HG03139 (cell line): ENCODE results near the gene CSNK1G3.
A peak's percentile ranks its signal among the peaks of the same experiment; 100 is the strongest.

ENCODE experiments used
- ATAC-seq: cut with Tn5 transposase; IDR thresholded peaks from one replicate; pipeline ENCODE4 v1.9.1; 2021; ENCODE audit not compliant: unreplicated experiment

The CSNK1G3 gene

DNA sequence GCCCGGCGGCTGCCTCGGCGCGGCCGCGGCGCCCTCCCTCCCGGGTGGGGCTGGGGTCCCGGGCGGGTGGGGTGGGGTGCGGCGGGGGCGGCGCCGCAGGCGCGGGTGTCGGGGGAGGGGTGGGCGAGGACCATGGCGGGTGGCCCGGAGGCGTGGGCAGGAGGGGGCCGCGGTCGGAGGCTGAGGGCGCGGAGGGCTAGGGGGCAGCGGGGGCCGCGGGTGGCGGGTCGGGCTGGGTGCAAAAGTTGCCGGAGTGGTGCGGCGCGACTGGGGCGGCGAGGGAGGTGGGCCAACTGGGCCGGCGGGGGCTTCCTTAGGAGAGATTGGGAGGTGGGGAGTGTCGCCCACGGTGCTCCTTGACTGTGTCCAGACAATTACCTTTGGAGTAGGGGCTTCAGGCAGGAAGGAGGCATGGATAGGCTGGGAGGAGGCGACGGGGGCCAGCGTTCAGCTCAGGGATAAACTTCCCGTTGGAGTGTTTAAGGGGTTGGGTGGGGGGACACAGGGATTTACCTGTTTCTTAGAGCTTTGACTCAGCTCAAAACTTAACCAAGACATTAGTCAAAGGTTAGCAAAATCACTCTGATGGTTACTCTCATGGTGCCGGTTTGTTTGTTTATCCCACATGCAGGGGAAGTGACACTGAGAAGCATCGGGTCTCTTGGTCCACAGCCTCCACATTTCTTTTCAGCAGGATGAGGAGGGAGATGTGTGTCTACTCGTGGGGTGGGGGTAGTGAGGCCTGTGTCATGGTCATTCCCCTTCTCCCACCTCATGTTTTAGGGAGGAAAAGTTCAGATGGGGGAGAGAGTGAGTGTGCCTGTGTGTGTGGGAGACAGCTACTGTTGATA lies 859 bp downstream of the CSNK1G3 start:
- peak; percentile 28 for ATAC-seq

DNA sequence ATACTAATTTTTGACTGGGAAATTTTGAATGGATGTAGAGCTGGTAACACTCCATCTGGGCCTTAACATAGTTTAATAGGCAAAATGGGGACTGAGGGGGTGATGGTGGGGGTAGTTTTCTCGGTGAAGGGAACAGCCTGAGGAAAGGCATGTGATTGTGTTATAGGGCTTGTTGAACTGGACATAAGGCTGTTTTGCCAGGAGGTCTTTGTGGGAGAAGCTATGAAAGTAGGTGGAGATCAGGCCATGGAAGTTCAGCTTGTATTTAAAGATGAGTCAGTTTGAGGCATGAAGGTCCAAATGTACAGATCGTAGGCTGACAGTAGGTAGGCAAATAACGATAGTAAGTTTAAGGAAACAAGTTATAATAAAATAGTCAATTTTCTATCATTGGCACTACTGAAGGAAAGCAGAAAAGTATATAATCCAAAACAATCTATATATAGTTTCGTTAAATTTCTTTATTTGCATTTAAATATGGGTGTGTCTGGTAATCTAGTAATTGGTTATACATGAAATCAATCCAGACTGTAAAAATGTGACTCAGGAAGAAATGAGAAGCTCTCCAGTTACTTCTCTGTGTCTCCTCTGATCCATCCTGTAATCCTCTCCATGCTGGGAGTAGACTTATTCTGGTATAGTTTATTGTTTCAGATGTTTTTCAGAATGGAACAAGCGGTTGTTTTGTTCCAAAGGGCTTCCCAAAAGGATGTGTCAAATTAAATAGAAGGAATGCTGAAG lies 2.8 kb downstream of the CSNK1G3 start:
- no peak for ATAC-seq

DNA sequence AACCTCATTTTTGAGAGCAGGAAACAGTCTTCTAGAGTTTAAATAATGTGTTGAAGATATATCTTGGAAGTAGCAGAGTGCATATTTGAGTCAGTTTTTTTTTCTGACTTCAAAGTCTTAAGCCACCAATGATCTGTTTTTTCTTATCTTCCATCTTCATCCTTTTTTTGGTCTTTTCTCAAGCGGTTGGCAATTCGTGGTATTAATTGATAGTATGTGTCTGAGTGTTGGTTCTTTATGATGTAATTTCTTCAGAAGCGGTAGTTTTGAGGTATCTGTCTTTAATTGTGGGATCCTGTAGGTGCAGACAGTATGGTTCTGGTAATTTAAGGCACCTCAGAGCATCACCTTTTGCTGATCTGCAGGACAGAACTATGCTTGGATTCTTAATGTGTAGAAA lies 3.9 kb downstream of the CSNK1G3 start:
- no peak for ATAC-seq

DNA sequence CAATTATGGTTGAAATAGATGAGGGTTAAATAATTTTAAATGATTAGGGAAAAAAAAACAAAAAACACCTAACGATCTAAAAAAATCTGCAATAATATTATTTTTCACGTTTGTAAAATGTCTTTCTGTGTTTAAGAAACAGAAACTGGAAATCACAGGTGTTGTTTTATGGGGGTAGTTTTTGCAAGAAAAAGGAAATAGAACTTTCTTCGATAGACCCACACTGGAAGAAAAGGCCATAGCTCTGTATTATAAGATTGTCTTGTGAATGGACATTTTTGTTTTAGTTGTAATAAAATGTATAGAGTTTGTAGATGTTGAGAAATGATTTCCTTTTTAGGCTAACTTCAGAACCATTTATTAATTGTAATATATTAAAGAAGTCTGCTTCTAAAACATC lies 5.5 kb downstream of the CSNK1G3 start:
- no peak for ATAC-seq

DNA sequence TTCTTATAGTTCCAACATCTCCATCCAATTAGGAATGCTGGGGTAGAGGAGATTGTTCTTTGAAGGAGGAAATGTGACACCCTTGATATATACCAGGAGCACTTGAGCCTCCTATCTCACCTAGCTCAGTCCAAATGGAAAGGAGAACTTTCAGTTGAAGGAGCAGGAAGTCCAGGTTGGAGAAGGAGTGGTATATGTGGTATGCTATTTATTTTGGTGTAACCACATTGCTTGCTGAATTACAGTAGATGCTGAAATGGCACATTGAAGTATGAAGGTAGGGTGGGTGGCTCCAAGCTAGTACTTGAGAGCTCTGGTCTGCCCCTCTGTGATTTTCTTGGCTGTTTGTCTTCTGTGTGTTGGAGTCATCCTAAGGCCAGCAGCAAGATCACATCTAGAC lies 6.1 kb downstream of the CSNK1G3 start:
- no peak for ATAC-seq

DNA sequence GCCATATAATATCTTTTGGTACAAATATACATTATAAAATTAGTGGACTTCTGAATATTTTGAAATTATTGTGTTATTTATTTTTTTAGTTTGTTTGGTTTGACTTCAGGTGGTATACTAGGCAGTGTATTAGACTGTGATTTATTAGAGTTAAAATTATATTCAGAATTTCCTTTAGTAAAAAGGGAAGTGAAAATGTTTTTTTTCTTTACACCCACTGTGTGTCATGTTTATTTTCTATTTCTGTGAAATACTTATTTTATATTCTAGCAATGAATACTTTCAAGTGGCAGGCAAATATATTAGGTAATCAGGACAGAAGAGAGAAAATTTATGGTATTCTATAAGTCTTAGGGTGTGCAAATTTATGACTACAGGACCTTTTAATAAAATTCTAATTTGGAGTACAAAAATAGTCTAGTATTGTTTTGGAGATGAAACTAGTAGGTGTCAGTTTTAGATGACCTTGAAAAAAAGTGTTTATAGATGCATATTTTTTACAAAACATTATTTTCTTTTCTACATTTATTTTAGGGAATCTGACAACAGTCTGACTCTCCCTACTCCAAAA lies 8.8 kb downstream of the CSNK1G3 start:
- peak; percentile 50 for ATAC-seq

DNA sequence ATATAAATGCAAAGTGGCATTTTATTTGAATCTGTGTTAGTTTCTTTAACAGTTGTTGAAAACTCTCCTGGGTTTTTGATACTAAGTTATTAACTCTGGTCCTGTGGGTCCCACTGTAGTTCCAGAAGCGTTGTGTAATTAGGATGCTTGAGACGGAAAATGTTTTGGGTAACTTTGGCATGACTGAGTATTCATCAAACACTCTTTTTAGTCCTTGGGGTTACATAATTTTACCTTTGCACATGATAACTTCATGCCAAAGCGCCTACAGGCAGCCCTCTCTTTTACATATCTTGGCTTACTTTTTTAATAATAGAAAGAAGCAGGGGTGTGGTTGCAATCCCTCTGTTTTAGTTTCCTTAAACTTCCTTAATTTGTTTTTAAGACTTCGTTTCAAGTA lies 12.2 kb downstream of the CSNK1G3 start:
- ATAC-seq: no peak

DNA sequence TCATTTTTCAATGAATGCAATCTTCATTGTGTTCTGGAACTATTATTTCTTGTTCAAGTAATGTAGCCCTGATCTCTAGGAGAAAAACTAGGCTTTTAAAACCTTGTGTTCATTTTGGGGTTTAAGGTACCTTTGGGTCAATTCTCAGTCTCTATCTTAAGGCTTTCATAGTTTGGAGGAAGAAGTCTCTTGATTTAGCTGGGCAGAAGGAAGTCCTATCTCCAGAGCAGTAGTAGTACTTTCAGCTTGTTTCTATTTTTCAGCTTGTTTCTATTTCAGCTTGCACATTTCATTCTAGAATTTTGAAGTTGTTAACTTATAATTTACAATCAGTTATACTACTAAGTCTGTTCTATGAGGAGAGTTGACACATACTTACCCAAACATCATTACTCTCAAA lies 15.2 kb downstream of the CSNK1G3 start:
- ATAC-seq: no peak

DNA sequence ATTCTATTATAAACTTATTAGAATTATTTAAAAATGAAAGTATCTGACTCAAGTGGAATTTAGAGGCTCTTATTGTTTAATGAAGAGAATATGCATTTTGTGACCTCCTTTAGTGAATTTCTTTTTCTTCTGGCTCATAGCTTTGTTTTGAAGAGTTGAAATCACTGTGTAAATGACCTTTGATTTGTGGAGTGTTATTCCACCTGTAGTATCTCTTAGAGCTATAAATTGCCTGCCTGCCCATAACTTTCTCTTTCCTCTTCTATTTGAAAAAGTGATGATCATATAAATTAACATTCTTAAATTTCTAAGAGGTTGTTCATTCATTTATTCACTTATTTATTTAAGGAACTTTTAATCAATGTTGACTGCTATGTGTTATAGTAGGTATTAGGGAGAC lies 16.1 kb downstream of the CSNK1G3 start:
- no peak for ATAC-seq

DNA sequence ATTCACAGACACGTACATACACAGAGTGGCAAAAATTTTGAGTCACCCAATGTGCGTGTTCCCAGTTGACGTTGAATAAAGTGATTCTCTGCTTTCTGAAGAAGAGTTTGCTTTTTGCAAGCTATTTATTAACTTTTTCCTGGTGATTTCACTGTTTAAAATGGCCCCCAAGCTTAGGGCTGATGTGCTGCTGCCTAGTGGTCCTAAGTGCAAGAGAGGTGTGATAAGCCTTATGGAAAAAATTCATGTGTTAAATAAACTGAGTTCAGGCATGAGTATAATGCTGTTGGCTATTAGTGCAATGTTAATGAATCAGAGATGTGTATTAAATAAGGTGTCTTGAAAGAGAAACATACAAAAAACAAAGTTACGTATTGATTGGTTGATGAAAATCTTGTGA lies 16.9 kb downstream of the CSNK1G3 start:
- ATAC-seq: no peak

DNA sequence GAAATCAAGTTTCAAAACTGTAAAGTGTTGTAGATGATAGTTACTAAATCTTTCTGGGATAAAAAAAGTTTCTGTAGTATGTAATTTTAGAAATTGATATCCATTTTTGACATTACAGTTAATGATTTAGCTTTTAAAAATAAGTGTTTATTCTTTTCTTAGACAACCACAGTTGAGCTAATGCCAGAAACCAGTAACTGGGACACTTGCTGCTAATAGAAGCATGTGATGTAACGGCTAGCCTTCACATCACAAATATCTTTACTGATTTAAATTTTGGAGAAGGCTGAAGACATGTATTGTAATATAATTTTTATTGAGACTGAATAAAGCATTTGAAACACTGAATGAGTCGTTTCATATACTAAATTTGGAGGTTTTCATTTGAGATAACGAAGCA lies 18.8 kb downstream of the CSNK1G3 start:
- ATAC-seq: no peak

DNA sequence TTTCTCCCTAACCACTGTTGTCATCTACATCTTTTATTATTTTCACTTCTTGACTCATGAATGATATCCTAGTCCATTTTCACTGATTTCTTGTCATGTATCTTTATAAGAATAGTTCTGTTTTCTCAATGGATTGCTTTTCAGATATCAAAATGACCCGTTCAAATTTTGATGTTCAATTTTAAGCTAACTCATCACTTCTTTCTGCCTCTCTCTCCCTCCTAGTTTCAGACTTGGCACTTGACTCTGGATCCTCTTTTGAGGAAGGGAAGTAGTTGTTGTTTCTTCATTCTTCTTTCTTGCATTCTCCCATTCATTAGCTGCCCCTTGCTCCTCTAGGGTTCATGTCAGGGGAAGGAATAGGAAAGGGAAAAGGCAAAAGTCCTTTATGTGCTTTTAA lies 23.7 kb downstream of the CSNK1G3 start:
- ATAC-seq: no peak

DNA sequence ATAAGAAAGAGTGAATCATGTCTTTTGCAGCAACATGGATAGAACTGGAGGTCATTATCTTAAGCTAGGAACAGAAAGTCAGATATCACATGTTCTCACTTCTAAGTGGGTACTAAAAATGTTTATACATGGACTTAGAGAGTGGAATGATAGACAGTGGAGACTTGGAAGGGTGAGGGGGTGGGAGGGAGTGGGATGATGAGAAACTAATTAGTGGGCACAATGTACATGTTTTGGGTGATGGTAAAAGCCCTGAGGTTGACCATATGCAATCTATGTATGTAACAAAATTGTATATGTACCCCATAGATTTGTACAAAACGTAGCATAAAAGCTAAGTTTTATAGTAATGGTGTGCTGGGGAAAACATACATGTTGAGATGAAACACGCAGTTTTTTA lies 25.3 kb downstream of the CSNK1G3 start:
- no peak for ATAC-seq

DNA sequence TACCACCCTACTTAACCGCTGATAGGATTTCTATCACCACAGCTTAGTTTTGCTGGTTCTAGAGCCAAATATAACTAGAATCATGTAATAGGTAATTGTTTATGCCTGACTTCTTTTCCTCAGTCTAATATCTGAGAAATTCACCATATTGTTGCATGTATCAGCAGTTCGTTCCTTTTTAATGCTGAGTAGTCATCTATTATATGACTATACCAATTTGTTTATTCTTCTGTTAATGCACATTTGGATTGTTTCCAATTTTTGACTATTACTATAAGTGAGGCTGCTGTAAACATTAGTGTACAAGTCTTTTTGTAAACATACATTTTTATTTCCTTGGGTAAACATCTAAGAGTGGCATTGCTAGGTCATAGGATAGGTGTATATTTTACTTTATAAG lies 25.9 kb downstream of the CSNK1G3 start:
- ATAC-seq: no peak

DNA sequence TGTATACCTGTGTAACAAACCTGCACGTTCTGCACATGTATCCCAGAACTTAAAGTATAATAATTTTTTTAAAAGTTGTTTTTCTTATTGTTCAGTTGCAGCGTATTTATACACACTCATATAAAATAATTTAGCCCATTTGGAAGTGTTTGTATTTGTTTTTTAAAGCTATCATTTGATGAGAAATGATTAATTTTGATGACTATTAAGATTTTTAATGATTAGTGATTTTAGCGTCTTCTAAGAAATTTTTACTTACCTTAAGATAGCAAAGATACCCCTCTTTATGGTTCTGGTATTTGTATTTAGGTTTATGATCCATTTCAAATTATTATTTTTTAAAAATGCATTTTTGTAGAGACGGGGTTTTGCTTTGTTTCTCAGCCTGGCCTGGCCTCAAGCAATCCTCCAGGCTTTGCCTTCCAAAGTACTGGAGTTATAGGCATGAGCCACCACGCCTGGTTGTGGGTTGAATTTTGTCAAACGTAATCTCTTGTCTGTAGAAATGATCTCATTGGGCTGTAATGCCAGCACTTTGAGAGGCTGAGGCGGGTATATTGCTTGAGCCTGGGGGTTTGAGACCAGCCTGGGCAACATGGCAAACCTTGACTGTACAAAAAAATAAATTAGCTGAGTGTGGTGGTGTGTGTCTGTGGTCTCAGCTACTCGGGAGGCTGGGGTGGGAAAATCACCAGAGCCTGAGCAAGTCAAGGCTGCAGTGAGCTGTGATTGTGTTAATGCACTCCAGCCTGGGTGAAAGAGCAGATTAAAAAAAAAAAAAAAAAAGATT lies 26.9 kb downstream of the CSNK1G3 start:
- no peak for ATAC-seq

DNA sequence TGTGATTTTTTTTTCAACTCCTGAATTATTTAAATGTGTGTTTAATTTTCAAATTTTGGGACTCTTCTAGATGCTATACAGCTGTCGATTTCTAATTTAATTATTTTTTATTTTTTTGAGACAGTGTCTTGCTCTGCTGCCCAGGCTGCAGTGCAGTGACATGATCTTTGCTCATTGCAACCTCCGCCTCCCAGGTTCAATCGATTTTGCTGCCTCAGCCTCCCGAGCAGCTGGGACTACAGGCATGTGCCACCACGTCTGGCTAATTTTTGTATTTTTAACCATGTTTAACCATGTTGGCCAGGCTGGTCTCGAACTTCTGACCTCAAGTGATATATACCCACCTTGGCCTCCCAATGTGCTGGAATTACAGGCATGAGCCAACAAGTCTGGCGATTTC lies 28.6 kb downstream of the CSNK1G3 start:
- ATAC-seq: no peak

DNA sequence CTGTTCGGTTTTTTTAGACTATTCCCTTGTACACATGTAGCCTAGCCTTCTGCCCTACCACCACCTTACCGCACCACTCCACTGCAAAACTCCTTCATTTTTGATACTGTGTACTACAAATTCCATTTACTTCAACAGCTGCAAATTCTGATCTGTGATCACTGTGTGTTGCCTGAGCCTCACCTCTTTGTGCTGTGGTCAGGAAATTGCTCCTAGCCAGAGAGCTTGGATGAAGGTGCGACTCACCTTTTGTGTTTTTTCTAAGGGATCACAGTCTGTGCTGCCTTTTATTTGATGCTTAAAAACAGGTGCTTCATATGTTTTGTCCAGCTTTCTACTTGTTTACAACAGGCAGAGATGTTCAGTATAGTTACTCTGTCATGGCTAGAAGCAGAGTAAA lies 31.5 kb downstream of the CSNK1G3 start:
- ATAC-seq: no peak

DNA sequence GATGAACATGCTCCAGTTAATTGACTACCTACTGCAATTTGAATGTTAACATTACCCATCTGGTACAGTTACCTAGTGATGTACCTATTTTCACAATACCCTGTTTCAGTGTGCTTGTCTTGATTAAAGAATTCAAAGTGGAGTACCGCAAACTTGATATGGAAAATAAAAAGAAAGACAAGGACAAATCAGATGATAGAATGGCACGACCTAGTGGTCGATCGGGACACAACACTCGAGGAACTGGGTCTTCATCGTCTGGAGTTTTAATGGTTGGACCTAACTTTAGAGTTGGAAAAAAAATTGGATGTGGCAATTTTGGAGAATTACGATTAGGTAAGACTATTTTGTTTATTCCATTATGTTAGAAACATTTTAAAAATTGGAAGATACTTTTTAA lies 33.5 kb downstream of the CSNK1G3 start:
- no peak for ATAC-seq

DNA sequence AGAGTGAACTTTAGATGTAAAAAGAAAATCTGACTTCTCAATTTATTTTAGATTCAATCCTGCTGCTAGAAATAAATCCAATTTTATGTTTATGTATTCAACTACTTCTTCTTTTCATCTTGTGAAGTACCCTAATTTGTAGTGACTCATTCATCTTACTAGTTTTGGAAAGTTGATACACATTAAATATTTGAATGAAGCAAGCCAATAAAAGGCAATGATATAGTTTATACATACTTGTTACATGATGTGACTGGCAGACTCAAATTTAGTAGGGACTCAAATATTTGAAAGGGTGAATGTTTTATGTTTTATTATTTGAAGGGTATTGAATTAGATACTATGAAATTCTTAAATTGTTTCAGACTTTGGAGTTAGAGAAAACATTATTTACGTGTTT lies 34.7 kb downstream of the CSNK1G3 start:
- no peak for ATAC-seq

DNA sequence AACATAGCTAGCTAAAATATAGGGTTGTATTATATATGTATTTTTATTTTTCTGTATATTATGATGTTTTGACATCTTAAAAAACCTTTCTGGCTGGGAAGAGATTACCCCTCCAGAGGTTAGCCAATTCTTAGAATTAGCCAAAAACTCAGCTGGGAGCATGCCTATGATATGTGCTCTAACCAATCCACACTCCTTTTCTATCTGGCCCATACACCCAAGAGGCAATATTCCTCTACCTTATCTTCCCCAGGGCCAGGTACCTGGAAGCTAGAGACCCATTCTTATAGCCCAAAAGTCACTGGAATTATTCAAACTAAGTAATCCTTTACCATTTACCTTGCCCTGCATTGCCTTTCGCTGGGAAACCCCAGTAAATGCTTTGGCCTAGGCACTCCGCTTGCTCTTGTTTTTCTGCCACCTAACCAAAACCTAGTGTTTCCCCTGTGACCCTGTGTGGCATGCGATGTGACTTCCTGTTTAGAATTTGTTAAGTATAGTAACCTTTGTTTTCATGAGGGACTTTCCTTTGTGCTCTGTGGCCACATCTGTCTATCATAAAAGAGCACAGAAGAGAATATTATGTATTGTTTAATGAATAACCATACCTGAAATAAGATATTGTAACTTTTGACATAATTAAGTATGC lies 37.4 kb downstream of the CSNK1G3 start:
- peak; percentile 99 for ATAC-seq

DNA sequence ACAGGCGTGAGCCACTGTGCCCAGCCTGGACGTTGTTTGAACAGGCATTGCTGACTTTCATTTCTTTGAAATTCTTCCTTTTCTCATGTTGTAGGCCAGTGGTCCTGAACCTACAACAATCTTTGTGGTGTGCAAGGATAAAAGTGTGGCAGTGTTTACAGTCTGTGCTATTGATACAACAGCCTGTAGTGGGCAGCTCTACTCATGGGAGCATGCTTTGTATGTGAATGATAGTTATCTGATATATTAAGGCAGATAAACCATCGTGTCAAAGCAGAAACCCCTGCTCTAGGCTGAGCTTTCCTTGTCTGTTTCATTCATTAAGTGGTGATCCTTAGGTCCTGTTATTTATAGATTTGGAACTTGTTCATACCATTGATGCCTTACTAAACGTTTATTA lies 42.6 kb downstream of the CSNK1G3 start:
- ATAC-seq: no peak
